CD4-positive, alpha-beta T cell treated with Interferon alpha-2 for 1 hour (primary cell): ENCODE measurements around the gene FRMPD2.
"Not testable (repeated sequence)": the region's sequence is repeated elsewhere in the genome, so short reads cannot be mapped to it uniquely, and the experiment has no call there.

Source experiments
- DNase-seq, 2 donors: peaks; one replicate each; pipeline ENCODE4 v3.0.0-alpha.2; 2020 to 2022

Gene FRMPD2

GRCh38 chr10:48287417-48288391 is 13.2 kb upstream of the FRMPD2 start:
- DNase-seq, result no peak

- no peak for DNase-seq
Measured at GRCh38 chr10:48286356-48286755, 11.9 kb upstream of the FRMPD2 start.

- DNase-seq, result no peak
Measured at GRCh38 chr10:48285710-48286109, 11.2 kb upstream of the FRMPD2 start.

- DNase-seq, result no peak
Measured at GRCh38 chr10:48284811-48285210, 10.3 kb upstream of the FRMPD2 start.

- DNase-seq, result no peak
Measured at GRCh38 chr10:48284002-48284546, 9.6 kb upstream of the FRMPD2 start.

GRCh38 chr10:48282829-48283228 is 8.3 kb upstream of the FRMPD2 start:
- no peak for DNase-seq

GRCh38 chr10:48281697-48282096 is 7.2 kb upstream of the FRMPD2 start:
- not testable (repeated sequence) for DNase-seq

GRCh38 chr10:48279081-48279751 is 4.7 kb upstream of the FRMPD2 start:
- DNase-seq, result no peak

- no peak for DNase-seq
Measured at GRCh38 chr10:48277093-48277492, 2.6 kb upstream of the FRMPD2 start.

- no peak for DNase-seq
Measured at GRCh38 chr10:48273741-48274140, 755 bp downstream of the FRMPD2 start.

- no peak for DNase-seq
Measured at GRCh38 chr10:48272682-48273081, 1.8 kb downstream of the FRMPD2 start.

- no peak for DNase-seq
Measured at GRCh38 chr10:48271047-48271730, 3.3 kb downstream of the FRMPD2 start.

GRCh38 chr10:48266528-48266927 is 8.0 kb downstream of the FRMPD2 start:
- DNase-seq, result no peak

- DNase-seq, result no peak
Measured at GRCh38 chr10:48258105-48258504, 16.4 kb downstream of the FRMPD2 start.

- DNase-seq, result no peak
Measured at GRCh38 chr10:48257407-48257961, 17.0 kb downstream of the FRMPD2 start.

- DNase-seq, result no peak
Measured at GRCh38 chr10:48255722-48256121, 18.8 kb downstream of the FRMPD2 start.

- no peak for DNase-seq
Measured at GRCh38 chr10:48254750-48255512, 19.6 kb downstream of the FRMPD2 start.

- no peak for DNase-seq
Measured at GRCh38 chr10:48253970-48254657, 20.4 kb downstream of the FRMPD2 start.

GRCh38 chr10:48252354-48252650 is 22.2 kb downstream of the FRMPD2 start:
- no peak for DNase-seq

GRCh38 chr10:48251525-48252353 is 22.8 kb downstream of the FRMPD2 start:
- DNase-seq, result no peak

GRCh38 chr10:48251152-48251524 is 23.4 kb downstream of the FRMPD2 start:
- no peak for DNase-seq
